ENCODE results near the gene DDX24. TPM values are rescaled to one million over a fixed set of nuclear protein-coding genes. Genes with fewer than 3 reads are reported as not detected.

Gene DDX24
- total and polyA plus RNA-seq, 9 of the 15 experiments (the other 6 are each of a cell fraction or from before 2014, with no cell fraction given) = 82.4 to 175 (median 122) TPM

GRCh38 chr14:94080621-94081385, at the start of gene DDX24, which contains the start of gene IFI27L1 (continued):
- TF ChIP-seq ARID3B (CRISPR knock-in tag; IDR thresholded peaks at IDR 0.05; ENCODE audit: borderline replicate concordance) = no peak
- no peak for TF ChIP-seq TBL1XR1 (IDR thresholded peaks at IDR 0.05; ENCODE audit: low read length in 2 of 2)
- TF ChIP-seq SRSF1 (IDR thresholded peaks at IDR 0.05; ENCODE audit: low read depth, low read length) = no peak
- 0 out of 2 replicates have a peak, but pooled peaks have one; percentile 51 for TF ChIP-seq RBM14 (IDR thresholded peaks at IDR 0.05; ENCODE audit: borderline replicate concordance, insufficient read depth, low read depth, low read length)
- TF ChIP-seq MIER1 (IDR thresholded peaks at IDR 0.05; ENCODE audit: low read depth) = no peak
- TF ChIP-seq PATZ1 (CRISPR knock-in tag; IDR thresholded peaks at IDR 0.05; ENCODE audit: borderline replicate concordance) = no peak
- peak; percentile 82 for TF ChIP-seq TBP (optimal IDR thresholded peaks at IDR 0.05; ENCODE audit: low read depth, low read length)
- TF ChIP-seq ZNF408 (CRISPR knock-in tag; IDR thresholded peaks at IDR 0.05; ENCODE audit: low read depth) = no peak
- no peak for TF ChIP-seq NR4A1 (CRISPR knock-in tag; IDR thresholded peaks at IDR 0.05)
- TF ChIP-seq NR4A1 (tag; IDR thresholded peaks at IDR 0.05) = no peak
- no peak for TF ChIP-seq STAT5B (CRISPR knock-in tag; IDR thresholded peaks at IDR 0.05)
- no peak for TF ChIP-seq HDGF (IDR thresholded peaks at IDR 0.05)
- no peak for TF ChIP-seq ZNF174 (CRISPR knock-in tag; IDR thresholded peaks at IDR 0.05)
- no peak for TF ChIP-seq KAT2B (IDR thresholded peaks at IDR 0.05; ENCODE audit: low read depth, low read length)
- no peak for TF ChIP-seq NR3C1 (CRISPR knock-in tag; IDR thresholded peaks at IDR 0.05)
- TF ChIP-seq HDAC1 (IDR thresholded peaks at IDR 0.05) = peak in 1 of 2 experiments; percentile 20; a peak in 2 of 4 replicates
- no peak for TF ChIP-seq ZNF212 (CRISPR knock-in tag; IDR thresholded peaks at IDR 0.05)
- TF ChIP-seq SMAD1 (IDR thresholded peaks at IDR 0.05; ENCODE audit: low read depth, low read length, partially characterized antibody) = no peak
- TF ChIP-seq POLR2AphosphoS5 (IDR thresholded peaks at IDR 0.05; ENCODE audit: control insufficient read depth, insufficient read depth, low read depth, low read length) = peak; percentile 73; the same call in 1 of the 2 replicates
- TF ChIP-seq CREB3 (tag; conservative IDR thresholded peaks at IDR 0.05; ENCODE audit: low read depth) = no peak
- TF ChIP-seq PCBP1 (IDR thresholded peaks at IDR 0.05; ENCODE audit: low read depth, low read length, poor library complexity, severe bottlenecking) = no peak
- no peak for TF ChIP-seq ETS1 (conservative IDR thresholded peaks at IDR 0.05; ENCODE audit: control insufficient read depth, low read depth, low read length)
